Sciatic nerve (tissue), 2 donors: ENCODE data around the gene EXOC1. TPM values are rescaled to one million over a fixed set of nuclear protein-coding genes. Genes with fewer than 3 reads are reported as not detected.

Experiments
- ATAC-seq: fragments of 200-7000 bp; cut with Tn5 transposase; one replicate; pipeline ENCODE4 v1.9.1; 2020; ENCODE audit warnings: mild to moderate bottlenecking, moderate library complexity
- DNase-seq: peaks from one replicate; pipeline ENCODE4 v3.0.0-alpha.2; 2020; ENCODE audit warnings: low spot score
- intact Hi-C: fragments of 100-400 bp; cut with DNase I; formaldehyde crosslinking; loops from one replicate; pipeline ENCODE4 v1.14.2; 2022
- total RNA-seq: library from RNA; stranded (reverse); fragmentation: NEBNext Ultra II Directional; extraction: Animal tissue kit (Norgen Biotek cat#: 25700); gene quantifications from one replicate; pipeline ENCODE4 v1.2.1, GENCODE V29; 2021
- donor health status: DM: no; HTN: no; CAD: no.
- donor health status: DM: no; HTN: no; CAD: no.

The EXOC1 gene
- total RNA-seq, 1 donor from 2014 or later, result 51.0 TPM

- DNase-seq, result no peak
- ATAC-seq, result no peak
- intact Hi-C loops, result no loop called here
These were observed 86.0 kb downstream of the EXOC1 start for GRCh38 chr4:55939421-55939820.

- DNase-seq (no peak), ATAC-seq (no peak)
- intact Hi-C loops, result no loop called here
These were observed 88.5 kb downstream of the EXOC1 start for GRCh38 chr4:55941881-55942396.

- no peak for ATAC-seq
- intact Hi-C loops, result no loop called here
- no peak for DNase-seq
These were observed 93.9 kb downstream of the EXOC1 start for GRCh38 chr4:55947254-55947882.

GRCh38 chr4:55947912-55948725, 94.7 kb downstream of the EXOC1 start:
- DNase-seq (no peak), ATAC-seq (peak; percentile 8)
- intact Hi-C loops, result no loop called here

- DNase-seq, result peak; percentile 96
- ATAC-seq, result peak; percentile 98
- intact Hi-C loops, result no loop called here
These were observed 95.5 kb downstream of the EXOC1 start, which contains the start of gene CEP135 for GRCh38 chr4:55948726-55949481. TSS of gene CEP135 (plus strand) at chr4:55948945. CDS start at chr4:55952131, 3,186 bp downstream.

- DNase-seq, result no peak
- intact Hi-C loops, result no loop called here
- ATAC-seq, result no peak
These were observed 96.0 kb downstream of the EXOC1 start for GRCh38 chr4:55949482-55949802.

- intact Hi-C loops, result no loop called here
- ATAC-seq, result no peak
These were observed 97.9 kb downstream of the EXOC1 start for GRCh38 chr4:55951191-55951922.

More at GRCh38 chr4:55951191-55951922, 97.9 kb downstream of the EXOC1 start:
- no peak for DNase-seq

Other genes starting within 250 kb of the EXOC1 start
- gene NMU, start 217.3 kb upstream of the EXOC1 start, total RNA-seq, result not detected
- not detected for gene EXOC1L, start 33.9 kb upstream of the EXOC1 start, total RNA-seq
- gene CEP135, start 95.3 kb downstream of the EXOC1 start, total RNA-seq, result 11.0 TPM